K562 (cell line): Measurements from ENCODE around the gene PHYKPL. TPM values are rescaled to one million over a fixed set of nuclear protein-coding genes. Genes with fewer than 3 reads are reported as not detected.

Experiments used
- ATAC-seq: fragments of 200-7000 bp; cut with Tn5 transposase; 3 replicates; pipeline ENCODE4 v1.9.1; 2020; ENCODE audit warnings: moderate library complexity
- BruUV-seq: library from RNA; stranded (reverse); fragments of 400-500 nt; replicated peaks from 2 replicates; lab custom pipeline; 2021; lab: Mats Ljungman, UMichigan
- CTCF ChIA-PET: fragments of 300-600 bp; formaldehyde crosslinking; extraction: SDS; loops from one replicate; lab custom pipeline; 2021; ENCODE audit warnings: low intra/inter-chr PET ratio; lab: Yijun Ruan, JAX
- POLR2A ChIA-PET: fragments of 300-600, 350-650 bp; sonication (Branson Sonifier 250); formaldehyde crosslinking; extraction: SDS; loops from one replicate; lab custom pipeline; 2021; ENCODE audit warnings: antibody characterized with exemption, inconsistent platforms; lab: Yijun Ruan, JAX
- DNase-seq, 4 experiments: peaks; one replicate each; pipeline versions ENCODE4 v3.0.0 to v3.0.0-alpha.2; 2011 to 2018; ENCODE audit warnings: low spot score in 3 of 4, mixed read lengths in 3 of 4; ENCODE audit errors: extremely low read depth in 1 of 4
- FAIRE-seq: peaks from 2 replicates; lab custom pipeline; 2011; peaks lifted over from hg19 to GRCh38; lab: Jason Lieb, UNC
- H2AFZ ChIP-seq: 2 replicates; pipeline ENCODE4 v1.6.0; 2011; ENCODE audit warnings: low read depth, low read length, control low read depth, inconsistent platforms
- H3K27ac ChIP-seq: fragments of 200-600 bp; 3 replicates; pipeline ENCODE4 v1.8.0; 2011; ENCODE audit warnings: low read depth, mild to moderate bottlenecking, control low read depth, inconsistent platforms, low read length, moderate library complexity, mixed read lengths; ENCODE audit errors: extremely low read depth
- H3K27me3 ChIP-seq, 2 experiments: fragments of 300-600 bp in 1 of 2; 2 replicates in 1 of 2; 3 replicates in 1 of 2; pipeline versions ENCODE4 v1.6.0 to v1.8.0; 2011; ENCODE audit warnings: inconsistent platforms in 2 of 2, low read length in 2 of 2, mild to moderate bottlenecking in 1 of 2, mixed read lengths in 1 of 2, moderate library complexity in 1 of 2; ENCODE audit not compliant: control insufficient read depth in 2 of 2, insufficient read depth in 2 of 2
- H3K36me3 ChIP-seq: fragments of 300-600 bp; 3 replicates; pipeline ENCODE4 v1.8.0; 2011; ENCODE audit warnings: mild to moderate bottlenecking, low read length, inconsistent platforms; ENCODE audit not compliant: control insufficient read depth, insufficient read depth
- H3K4me1 ChIP-seq, 2 experiments: fragments of 200-600 bp in 1 of 2; replicated peaks in 1 of 2; 2 replicates in 1 of 2; 3 replicates in 1 of 2; pipeline versions ENCODE4 v1.5.1 to v1.8.0; 2011; ENCODE audit warnings: inconsistent platforms in 2 of 2, low read length in 2 of 2, mild to moderate bottlenecking in 1 of 2, mixed read lengths in 1 of 2, moderate library complexity in 1 of 2; ENCODE audit not compliant: control insufficient read depth in 2 of 2, insufficient read depth in 2 of 2
- H3K4me2 ChIP-seq: 2 replicates; pipeline ENCODE4 v1.6.1; 2011; ENCODE audit warnings: low read length, control low read depth, inconsistent platforms, mixed read lengths; ENCODE audit not compliant: insufficient read depth
- H3K4me3 ChIP-seq: fragments of 200-600 bp; sonication (generic), shearing (Covaris generic); 2 replicates; pipeline ENCODE4 v1.5.1; 2016; ENCODE audit warnings: control low read depth, inconsistent platforms
- H3K79me2 ChIP-seq: fragments of 200-600 bp; 3 replicates; pipeline ENCODE4 v1.8.0; 2011; ENCODE audit warnings: low read length, inconsistent platforms; ENCODE audit not compliant: control insufficient read depth, insufficient read depth
- H3K9ac ChIP-seq, 2 experiments: 2 replicates each; pipeline versions ENCODE4 v1.6.0 to v1.6.1; 2011; ENCODE audit warnings: low read depth in 2 of 2, low read length in 2 of 2, control low read depth in 1 of 2, inconsistent platforms in 1 of 2, mild to moderate bottlenecking in 1 of 2, mixed read lengths in 1 of 2; ENCODE audit not compliant: insufficient read depth in 1 of 2
- H3K9me1 ChIP-seq: one replicate; pipeline ENCODE4 v1.6.0; 2011; ENCODE audit warnings: inconsistent platforms, mild to moderate bottlenecking, low read length, moderate library complexity; ENCODE audit not compliant: control insufficient read depth, insufficient read depth
- H3K9me3 ChIP-seq: replicated peaks from 2 replicates; pipeline ENCODE4 v1.5.1; 2011; ENCODE audit warnings: low read depth, low read length, inconsistent platforms; ENCODE audit not compliant: control insufficient read depth, insufficient read depth
- H4K20me1 ChIP-seq: replicated peaks from 2 replicates; pipeline ENCODE4 v1.6.1; 2011; ENCODE audit warnings: low read length, inconsistent platforms, mixed read lengths; ENCODE audit not compliant: control insufficient read depth, insufficient read depth
- AFF1 ChIP-seq, 2 experiments: fragments of 450-650 bp; IDR thresholded peaks; 2 replicates each; pipeline ENCODE4 v1.6.1; 2018; ENCODE audit warnings: mild to moderate bottlenecking in 2 of 2, low read depth in 1 of 2; ENCODE audit not compliant: partially characterized antibody in 2 of 2
- CTCF ChIP-seq, 3 experiments: IDR thresholded peaks in 2 of 3; conservative IDR thresholded peaks in 1 of 3; 2 replicates each; pipeline ENCODE4 v1.5.1; 2011 to 2012; ENCODE audit warnings: low read length in 3 of 3, mild to moderate bottlenecking in 3 of 3, control low read depth in 2 of 3, improper control_type of control experiment in 1 of 3, inconsistent platforms in 1 of 3, low read depth in 1 of 3, mixed read lengths in 1 of 3, moderate library complexity in 1 of 3; ENCODE audit not compliant: insufficient read depth in 2 of 3
- GTF2A2 ChIP-seq: IDR thresholded peaks from 2 replicates; pipeline ENCODE4 v1.6.1; 2016; ENCODE audit warnings: mild to moderate bottlenecking, missing genetic modification characterization, missing compliant biosample characterization
- IRF2 ChIP-seq: sonication (generic); formaldehyde crosslinking; IDR thresholded peaks from 2 replicates; pipeline ENCODE4 v1.8.1; 2022; ENCODE audit warnings: mild to moderate bottlenecking, missing genetic modification reagents
- KDM1A ChIP-seq, 2 experiments: fragments of 450-650 bp; IDR thresholded peaks; 2 replicates each; pipeline ENCODE4 v1.6.1; 2016; ENCODE audit warnings: mild to moderate bottlenecking in 2 of 2
- MAZ ChIP-seq, 2 experiments: fragments of 450-650 bp in 1 of 2; sonication (generic) in 1 of 2; formaldehyde crosslinking; IDR thresholded peaks in 1 of 2; conservative IDR thresholded peaks in 1 of 2; 2 replicates each; pipeline versions ENCODE4 v1.4.0 to v1.5.0; 2020; ENCODE audit warnings: mild to moderate bottlenecking in 1 of 2, missing genetic modification reagents in 1 of 2
- PHF8 ChIP-seq: fragments of 200-600 bp; sonication (generic); IDR thresholded peaks from 2 replicates; pipeline ENCODE4 v1.6.1; 2012; ENCODE audit warnings: mixed run types, mild to moderate bottlenecking, inconsistent platforms, low read length, moderate library complexity, borderline replicate concordance
- TEAD1 ChIP-seq, 2 experiments: fragments of 450-650 bp in 1 of 2; sonication (generic) in 1 of 2; formaldehyde crosslinking; IDR thresholded peaks; 2 replicates each; pipeline versions ENCODE4 v1.4.0 to v1.8.0; 2020 to 2022; ENCODE audit warnings: mild to moderate bottlenecking in 2 of 2, missing genetic modification reagents in 1 of 2
- U2AF1 ChIP-seq: fragments of 200-400 bp; formaldehyde crosslinking; optimal IDR thresholded peaks from 2 replicates; pipeline ENCODE3; 2017; ENCODE audit warnings: mild to moderate bottlenecking, low read depth, low read length, moderate library complexity
- ZBTB7A ChIP-seq: IDR thresholded peaks from 2 replicates; pipeline ENCODE4 v1.6.1; 2011; ENCODE audit warnings: low read depth, mild to moderate bottlenecking, low read length, moderate library complexity, borderline replicate concordance; ENCODE audit not compliant: control insufficient read depth
- ZNF140 ChIP-seq: fragments of 250-450 bp; sonication (Bioruptor Pico); IDR thresholded peaks from 2 replicates; pipeline ENCODE4 v1.8.0; 2021; ENCODE audit warnings: moderate library complexity, mild to moderate bottlenecking, inconsistent platforms
- WGBS: fragments of 100-300 bp; shearing (Covaris generic); methylation state at CpG from one replicate; pipeline ENCODE4 v1.1.6; 2016; ENCODE audit warnings: low coverage, mixed read lengths; ENCODE audit not compliant: insufficient coverage; ENCODE audit errors: missing lambda C conversion rate; 5-methylcytosine and 5-hydroxymethylcytosine counted together
- in situ Hi-C: fragments of 300-500 bp; cut with MboI; formaldehyde crosslinking; loops from 4 replicates; pipeline ENCODE4 v1.15.0; 2018; ENCODE audit warnings: inconsistent platforms, mixed read lengths
- intact Hi-C: fragments of 100-400 bp; cut with micrococcal nuclease; formaldehyde crosslinking; loops from 2 replicates; pipeline ENCODE4 v1.14.2; 2022
- polyA plus RNA-seq, 8 experiments: library from polyadenylated mRNA; depleted of rRNA in 4 of 8; stranded (reverse) in 5 of 8; unstranded in 3 of 8; fragments of >200 nt; fragmentation: Nextera tagmentation in 2 of 8; fragmentation: Illumina TruSeq in 1 of 8; extraction: Ambion mirVana in 2 of 8; extraction: Trizol in 1 of 8; gene quantifications; 2 replicates each; pipeline versions ENCODE4 v1.2.1 to v1.2.3, GENCODE V29; 2011 to 2014; ENCODE audit warnings: inconsistent platforms in 1 of 8, missing spikeins in 1 of 8
- total RNA-seq, 7 experiments: library from RNA; depleted of rRNA in 6 of 7; stranded (reverse); fragments of >200 nt in 6 of 7; fragmentation: Illumina TruSeq in 2 of 7; extraction: Trizol in 2 of 7; gene quantifications; 2 replicates each; pipeline versions ENCODE4 v1.2.1 to v1.2.3, GENCODE V29; 2011 to 2021; ENCODE audit warnings: low replicate concordance in 1 of 7

PHYKPL gene
- total and polyA plus RNA-seq, 9 of the 15 experiments (the other 6 are each of a cell fraction or from before 2014, with no cell fraction given) = 4.7 to 34.7 (median 18.6) TPM

GRCh38 chr5:178232124-178232919 is at the start of gene PHYKPL (continued):
- TF ChIP-seq MAZ (CRISPR knock-in tag; conservative IDR thresholded peaks at IDR 0.05 in 1 of 2, IDR thresholded peaks at IDR 0.05 in 1 of 2) = peak; percentile 13 to 44; a peak in 2 of 4 replicates
- TF ChIP-seq U2AF1 = peak; percentile 84
- TF ChIP-seq CTCF (IDR thresholded peaks at IDR 0.05 in 2 of 3, conservative IDR thresholded peaks at IDR 0.05 in 1 of 3; ENCODE audit: insufficient read depth in 2 of 3, low read depth in 1 of 3, low read length in 3 of 3) = peak in 2 of 3 experiments; percentile 14 to 61; a peak in 2 of 6 replicates
- TF ChIP-seq GTF2A2 (tag) = 0 out of 2 replicates have a peak, but pooled peaks have one; percentile 42
- TF ChIP-seq PHF8 = peak; percentile 91
- TF ChIP-seq ZBTB7A = peak; percentile 98

- WGBS = 6% methylated on average over 4 of the region's 4 CpGs
- DNase-seq (no peak), ATAC-seq (no peak), FAIRE-seq (no peak)
- POLR2A ChIA-PET = no interaction called here
- Histone ChIP-seq H3K36me3 (no peaks in the 10 kb centered on the region), H3K9me3 (no peaks in the 10 kb centered on the region), H3K27me3 (peaks cover 5 to 59% of the 10 kb centered on the region in 2 experiments; a peak in 3 of 5 replicates), H3K4me1 (peaks cover 0 to 12% of the 10 kb centered on the region in 2 experiments; a peak in 3 of 5 replicates), H3K9me1 (no peaks in the 10 kb centered on the region), H3K4me2 (no peak overlapping the region), H3K27ac (no peak overlapping the region), H3K4me3 (no peak overlapping the region), H2AFZ (no peak overlapping the region), H3K79me2 (no peaks in the 10 kb centered on the region), H3K9ac (no peak overlapping the region), H4K20me1 (0 out of 2 replicates have a peak, but pooled peaks cover 4% of the 10 kb centered on the region)
- in situ Hi-C loops (loop anchor here (5.0 to 25.0 kb wide), 2 partner anchors 310 to 555 kb away; partner anchors contain the start of gene COL23A1), intact Hi-C loops (loop anchor here (5.0 kb wide), 2 partner anchors 270 to 555 kb away; no protein-coding TSS in a partner anchor)
- no TSS peak for BruUV-seq
- CTCF ChIA-PET = no interaction called here
- no peak for TF ChIP-seq IRF2 (CRISPR knock-in tag)
- no peak for TF ChIP-seq AFF1 (IDR thresholded peaks at IDR 0.05; ENCODE audit: low read depth in 1 of 2, partially characterized antibody in 2 of 2)
- no peak for TF ChIP-seq KDM1A (IDR thresholded peaks at IDR 0.05)
- no peak for TF ChIP-seq ZNF140 (CRISPR knock-in tag)
- no peak for TF ChIP-seq TEAD1 (CRISPR knock-in tag; IDR thresholded peaks at IDR 0.05)
These were observed 49.8 kb upstream of the PHYKPL start for GRCh38 chr5:178282391-178282790.
